Adrenal gland (tissue), 12 donors: ENCODE results near the gene CNTLN. TPM values are rescaled to one million over a fixed set of nuclear protein-coding genes. Genes with fewer than 3 reads are reported as not detected.
A peak's percentile ranks its signal among the peaks of the same experiment; 100 is the strongest.

ENCODE experiments used
- DNase-seq, 7 donors: peaks; one replicate each; pipeline ENCODE4 v3.0.0-alpha.2; 2019 to 2020
- H3K27ac ChIP-seq, 5 donors: fragments of 200-600 bp; sonication (generic) in 4 of 5; 1 replicate in 3 of 5; 2 replicates in 2 of 5; pipeline versions ENCODE4 v1.5.1 to v1.8.0; 2016 to 2020; ENCODE audit warnings: mild to moderate bottlenecking in 1 of 5
- H3K27me3 ChIP-seq: fragments of 200-600 bp; 2 replicates; pipeline ENCODE4 v1.8.0; 2021
- H3K36me3 ChIP-seq, 2 donors: fragments of 200-600 bp; replicated peaks in 1 of 2; 1 replicate in 1 of 2; 2 replicates in 1 of 2; pipeline versions ENCODE4 v1.5.1 to v1.8.0; 2018 to 2022
- H3K4me1 ChIP-seq, 2 donors: fragments of 200-600 bp; replicated peaks in 1 of 2; 1 replicate in 1 of 2; 2 replicates in 1 of 2; pipeline versions ENCODE4 v1.5.1 to v1.8.0; 2018 to 2021
- H3K4me3 ChIP-seq, 4 donors: fragments of 200-600 bp; sonication (generic) in 3 of 4; one replicate each; pipeline ENCODE4 v1.5.1; 2016 to 2018
- H3K9me3 ChIP-seq, 3 donors: fragments of 200-600 bp; sonication (generic) in 1 of 3; replicated peaks in 1 of 3; 1 replicate in 2 of 3; 2 replicates in 1 of 3; pipeline versions ENCODE4 v1.5.1 to v1.8.0; 2016 to 2021
- POLR2A ChIP-seq, 2 donors: fragments of 450-650 bp; IDR thresholded peaks; one replicate each; pipeline ENCODE4 v1.6.1; 2017; ENCODE audit warnings: antibody characterized with exemption in 2 of 2, mild to moderate bottlenecking in 2 of 2, moderate library complexity in 1 of 2
- WGBS, 4 donors: extraction: QIAGEN DNeasy Blood & Tissue Kit in 2 of 4; methylation state at CpG; one replicate each; pipeline versions ENCODE4 v1.1.5 to v1.1.7; 2013 to 2017; 5-methylcytosine and 5-hydroxymethylcytosine counted together
- intact Hi-C, 2 donors: fragments of 100-400 bp; cut with DNase I; formaldehyde crosslinking; loops; one replicate each; pipeline versions ENCODE4 v1.14.1 to v1.15.0; 2022 to 2023
- polyA plus RNA-seq, 3 donors: library from polyadenylated mRNA; stranded (reverse); fragments of 200-250 nt in 2 of 3; fragments of 350-450 nt in 1 of 3; fragmentation: Illumina TruSeq in 1 of 3; extraction: RNeasy Lipid Tissue Mini Kit (QIAGEN cat#74804) in 1 of 3; gene quantifications; one replicate each; pipeline ENCODE4 v1.2.3, GENCODE V29; 2013 to 2014
- total RNA-seq, 9 donors: library from RNA; depleted of rRNA in 4 of 9; stranded (reverse); fragments of >200 nt in 4 of 9; fragments of 120-200 nt in 1 of 9; fragmentation: NEBNext Ultra II Directional in 1 of 9; extraction: Animal tissue kit (Norgen Biotek cat#: 25700) in 1 of 9; gene quantifications; one replicate each; pipeline versions ENCODE4 v1.1.0 to v1.2.4, GENCODE V29; 2013 to 2023
- TF ChIP-seq, protein P1 (sequence below), 6 experiments: fragments of 450-650 bp in 4 of 6; fragments of 200-600 bp in 2 of 6; sonication (generic) in 1 of 6; IDR thresholded peaks; 1 replicate in 5 of 6; 2 replicates in 1 of 6; pipeline versions ENCODE4 v1.5.1 to v1.8.0; 2016 to 2021; ENCODE audit warnings: antibody characterized with exemption in 6 of 6, mild to moderate bottlenecking in 2 of 6, moderate library complexity in 1 of 6
- donor health status: healthy with polysubstance abuse.
- donor health status: Bipolar disorder and iron deficiency.
- donor health status: DM: yes; HTN: yes; CAD: no.
- donor health status: DM: no; HTN: no; CAD: no.
- donor health status: DM: no; HTN: no; CAD: no.
- donor health status: DM: yes; HTN: yes; CAD: no.

Gene CNTLN
- total and polyA plus RNA-seq, 12 donors = 2.1 to 13.6 (median 6.4) TPM

DNA sequence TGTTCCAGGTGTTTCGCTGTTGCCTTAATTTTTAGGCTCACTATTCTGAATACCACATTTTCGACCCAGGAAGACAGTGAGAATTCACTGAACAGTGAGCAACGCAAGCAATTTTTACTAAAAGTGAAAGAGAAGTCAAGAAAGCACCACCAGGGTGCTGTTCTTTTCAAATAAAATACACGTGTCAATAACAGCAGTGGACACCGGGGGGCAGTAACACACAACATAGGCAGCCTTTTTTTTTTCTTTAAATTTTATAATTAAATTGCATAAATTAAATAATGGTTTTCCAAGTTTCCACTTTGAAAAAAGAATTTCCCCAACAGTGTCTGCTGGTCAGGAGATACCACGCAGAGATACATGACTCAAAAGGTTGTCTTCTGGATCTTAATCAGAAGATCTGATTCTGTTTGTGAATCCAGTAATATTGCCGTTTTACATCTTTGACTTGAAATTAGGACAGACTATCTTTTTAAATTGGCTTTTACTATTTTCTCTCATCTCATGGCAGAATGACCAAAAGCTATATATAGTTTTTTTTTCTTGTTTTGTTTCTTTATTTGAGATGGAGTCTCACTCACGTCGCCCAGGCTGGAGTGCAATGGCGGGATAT, 396.9 kb downstream of the CNTLN start:
- H3K9me3 ChIP-seq = no peaks in the 10 kb centered on the region
- H3K4me3 ChIP-seq = no peak overlapping the region
- WGBS, 4 donors = 42 to 45% (median 43%) methylated on average over 10 of the region's 10 CpGs
- DNase-seq = peak; percentile 19 to 59 (median 33)
- no peaks in the 10 kb centered on the region for H3K4me1 ChIP-seq
- H3K27ac ChIP-seq = no peak overlapping the region
- H3K36me3 ChIP-seq = no peaks in the 10 kb centered on the region
- intact Hi-C loops = loop anchor here (5.0 to 10.0 kb wide), 2 partner anchors 271 to 273 kb away; no protein-coding TSS in a partner anchor
- TF ChIP-seq POLR2A (IDR thresholded peaks at IDR 0.05) = no peak
- TF ChIP-seq, protein P1, sequence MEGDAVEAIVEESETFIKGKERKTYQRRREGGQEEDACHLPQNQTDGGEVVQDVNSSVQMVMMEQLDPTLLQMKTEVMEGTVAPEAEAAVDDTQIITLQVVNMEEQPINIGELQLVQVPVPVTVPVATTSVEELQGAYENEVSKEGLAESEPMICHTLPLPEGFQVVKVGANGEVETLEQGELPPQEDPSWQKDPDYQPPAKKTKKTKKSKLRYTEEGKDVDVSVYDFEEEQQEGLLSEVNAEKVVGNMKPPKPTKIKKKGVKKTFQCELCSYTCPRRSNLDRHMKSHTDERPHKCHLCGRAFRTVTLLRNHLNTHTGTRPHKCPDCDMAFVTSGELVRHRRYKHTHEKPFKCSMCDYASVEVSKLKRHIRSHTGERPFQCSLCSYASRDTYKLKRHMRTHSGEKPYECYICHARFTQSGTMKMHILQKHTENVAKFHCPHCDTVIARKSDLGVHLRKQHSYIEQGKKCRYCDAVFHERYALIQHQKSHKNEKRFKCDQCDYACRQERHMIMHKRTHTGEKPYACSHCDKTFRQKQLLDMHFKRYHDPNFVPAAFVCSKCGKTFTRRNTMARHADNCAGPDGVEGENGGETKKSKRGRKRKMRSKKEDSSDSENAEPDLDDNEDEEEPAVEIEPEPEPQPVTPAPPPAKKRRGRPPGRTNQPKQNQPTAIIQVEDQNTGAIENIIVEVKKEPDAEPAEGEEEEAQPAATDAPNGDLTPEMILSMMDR (IDR thresholded peaks at IDR 0.05) = peak; percentile 50 to 69 (median 56)
- no peaks in the 10 kb centered on the region for H3K27me3 ChIP-seq

DNA sequence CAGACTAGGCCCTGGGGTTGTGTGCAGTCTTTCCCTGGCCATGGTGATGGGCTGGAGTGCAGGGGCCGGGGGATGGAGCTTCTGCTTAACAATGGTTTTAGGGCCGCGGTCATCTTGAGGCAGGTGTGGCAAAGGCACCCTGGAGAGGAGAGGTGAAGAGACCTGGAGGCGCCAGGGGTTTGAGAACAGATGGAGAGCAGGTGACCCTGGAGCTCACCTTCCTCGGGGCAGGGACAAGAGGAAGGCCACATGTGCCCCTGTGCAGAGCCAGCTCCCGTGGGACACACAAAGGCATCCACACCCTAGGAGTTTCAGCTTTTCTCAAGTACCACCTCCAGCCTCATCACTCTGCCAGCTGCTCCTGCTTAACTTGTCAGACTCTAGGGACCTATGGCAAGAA, 397.6 kb downstream of the CNTLN start:
- Histone ChIP-seq H3K4me3 (no peak overlapping the region), H3K9me3 (no peaks in the 10 kb centered on the region), H3K27ac (no peak overlapping the region), H3K36me3 (no peaks in the 10 kb centered on the region), H3K27me3 (no peaks in the 10 kb centered on the region), H3K4me1 (no peaks in the 10 kb centered on the region)
- intact Hi-C loops = loop anchor here (5.0 to 10.0 kb wide), 2 partner anchors 270 to 272 kb away; no protein-coding TSS in a partner anchor
- TF ChIP-seq, protein P1 (IDR thresholded peaks at IDR 0.05) = no peak
- no peak for TF ChIP-seq POLR2A (IDR thresholded peaks at IDR 0.05)
- no peak for DNase-seq
- 70 to 82% (median 73%) methylated on average over 6 of the region's 6 CpGs for WGBS, 4 donors

DNA sequence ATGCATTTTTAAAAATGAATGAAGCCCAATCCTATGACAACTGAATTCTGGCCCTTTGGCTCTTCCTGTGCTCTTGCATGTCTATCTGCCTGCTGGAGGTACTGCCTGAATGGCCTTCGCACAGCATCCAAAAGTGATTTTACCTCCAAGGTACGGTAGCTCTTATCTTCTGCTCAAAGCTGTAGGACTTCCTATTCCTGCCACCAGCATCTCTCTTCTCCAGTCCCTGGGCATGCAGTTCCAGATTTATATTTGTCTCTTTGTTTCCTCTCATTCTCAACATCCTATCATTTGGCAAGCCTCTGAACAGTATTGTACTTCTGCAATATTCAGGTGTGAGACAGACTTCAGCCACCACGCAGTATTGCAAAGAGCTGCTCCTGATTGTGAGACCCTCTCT, 400.3 kb downstream of the CNTLN start:
- H3K36me3 ChIP-seq = no peaks in the 10 kb centered on the region
- no peak overlapping the region for H3K27ac ChIP-seq
- intact Hi-C loops = loop anchor here in 1 of 2 donors (10.0 kb wide), 1 partner anchor 270 kb away; no protein-coding TSS in a partner anchor
- H3K9me3 ChIP-seq = no peaks in the 10 kb centered on the region
- H3K4me1 ChIP-seq = no peaks in the 10 kb centered on the region
- no peaks in the 10 kb centered on the region for H3K27me3 ChIP-seq
- TF ChIP-seq, protein P1 (IDR thresholded peaks at IDR 0.05) = no peak
- TF ChIP-seq POLR2A (IDR thresholded peaks at IDR 0.05) = no peak
- DNase-seq = no peak
- no peak overlapping the region for H3K4me3 ChIP-seq
- 64 to 87% (median 75%) methylated on average over 3 of the region's 3 CpGs for WGBS, 4 donors

DNA sequence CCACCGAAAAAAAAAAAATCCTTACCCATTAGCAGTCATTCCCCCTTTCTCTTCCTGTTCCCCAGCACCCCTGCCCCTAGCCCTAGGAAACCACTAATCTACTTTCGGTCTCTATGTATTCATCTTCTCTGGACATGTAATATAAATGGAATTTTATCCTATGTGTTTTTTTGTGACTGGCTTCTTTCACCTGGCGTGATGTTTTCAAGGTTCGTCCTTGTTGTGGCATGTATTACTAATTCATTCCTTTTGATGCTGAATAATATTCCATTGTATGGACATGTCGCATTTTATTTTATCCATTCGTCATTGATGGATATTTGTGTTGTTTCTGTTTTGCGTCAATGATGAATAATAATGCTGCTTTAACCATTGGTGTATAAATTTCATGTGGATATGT, 401.2 kb downstream of the CNTLN start:
- intact Hi-C loops = loop anchor here in 1 of 2 donors (10.0 kb wide), 1 partner anchor 269 kb away; no protein-coding TSS in a partner anchor
- TF ChIP-seq POLR2A (IDR thresholded peaks at IDR 0.05) = no peak
- TF ChIP-seq, protein P1 (IDR thresholded peaks at IDR 0.05) = no peak
- no peak overlapping the region for H3K4me3 ChIP-seq
- DNase-seq = no peak
- no peaks in the 10 kb centered on the region for H3K27me3 ChIP-seq
- no peaks in the 10 kb centered on the region for H3K4me1 ChIP-seq
- H3K9me3 ChIP-seq = no peaks in the 10 kb centered on the region
- no peak overlapping the region for H3K27ac ChIP-seq
- H3K36me3 ChIP-seq = no peaks in the 10 kb centered on the region
- WGBS, 4 donors = 76 to 82% (median 77%) methylated on average over 7 of the region's 7 CpGs
